Keratinocyte (primary cell): ENCODE measurements around the gene GYS2.

Source experiments
- EZH2 ChIP-seq: IDR thresholded peaks from one replicate; pipeline ENCODE4 v1.6.1; 2012; ENCODE audit warnings: inconsistent platforms, mild to moderate bottlenecking, low read length, moderate library complexity
- TF ChIP-seq, protein P1 (sequence below), 3 experiments: IDR thresholded peaks in 1 of 3; conservative IDR thresholded peaks in 1 of 3; optimal IDR thresholded peaks in 1 of 3; 2 replicates in 2 of 3; 3 replicates in 1 of 3; pipeline versions ENCODE3 to v1.5.1; 2011; ENCODE audit warnings: low read length in 3 of 3, mild to moderate bottlenecking in 3 of 3, moderate library complexity in 2 of 3, control low read depth in 1 of 3, inconsistent platforms in 1 of 3; ENCODE audit not compliant: insufficient read depth in 2 of 3; ENCODE audit errors: extremely low read depth in 1 of 3

DNA sequence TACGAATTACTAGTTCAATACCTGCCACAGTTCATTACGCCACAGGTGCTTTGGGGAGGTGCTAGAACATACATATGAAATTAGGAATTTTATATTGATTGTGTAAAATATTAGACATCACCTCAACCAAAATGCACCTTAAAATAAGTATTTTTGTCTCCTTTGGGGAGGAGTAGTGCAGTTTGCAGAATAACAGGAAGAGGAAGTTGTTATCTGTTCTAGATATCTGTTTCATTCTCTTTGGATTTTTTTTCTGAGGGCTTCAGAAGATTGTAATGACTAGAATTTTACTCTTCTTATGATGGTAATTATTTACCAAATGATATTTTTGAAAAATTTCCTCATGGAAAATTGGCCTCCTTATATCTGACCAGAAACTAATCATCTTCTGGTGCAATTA lies 9.9 kb upstream of the GYS2 start:
- TF ChIP-seq, protein P1, sequence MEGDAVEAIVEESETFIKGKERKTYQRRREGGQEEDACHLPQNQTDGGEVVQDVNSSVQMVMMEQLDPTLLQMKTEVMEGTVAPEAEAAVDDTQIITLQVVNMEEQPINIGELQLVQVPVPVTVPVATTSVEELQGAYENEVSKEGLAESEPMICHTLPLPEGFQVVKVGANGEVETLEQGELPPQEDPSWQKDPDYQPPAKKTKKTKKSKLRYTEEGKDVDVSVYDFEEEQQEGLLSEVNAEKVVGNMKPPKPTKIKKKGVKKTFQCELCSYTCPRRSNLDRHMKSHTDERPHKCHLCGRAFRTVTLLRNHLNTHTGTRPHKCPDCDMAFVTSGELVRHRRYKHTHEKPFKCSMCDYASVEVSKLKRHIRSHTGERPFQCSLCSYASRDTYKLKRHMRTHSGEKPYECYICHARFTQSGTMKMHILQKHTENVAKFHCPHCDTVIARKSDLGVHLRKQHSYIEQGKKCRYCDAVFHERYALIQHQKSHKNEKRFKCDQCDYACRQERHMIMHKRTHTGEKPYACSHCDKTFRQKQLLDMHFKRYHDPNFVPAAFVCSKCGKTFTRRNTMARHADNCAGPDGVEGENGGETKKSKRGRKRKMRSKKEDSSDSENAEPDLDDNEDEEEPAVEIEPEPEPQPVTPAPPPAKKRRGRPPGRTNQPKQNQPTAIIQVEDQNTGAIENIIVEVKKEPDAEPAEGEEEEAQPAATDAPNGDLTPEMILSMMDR (optimal IDR thresholded peaks at IDR 0.05 in 1 of 3, IDR thresholded peaks at IDR 0.05 in 1 of 3, conservative IDR thresholded peaks at IDR 0.05 in 1 of 3; ENCODE audit: extremely low read depth in 1 of 3, insufficient read depth in 2 of 3, low read length in 3 of 3), result no peak
- TF ChIP-seq EZH2, result no peak
